GM21737 (cell line): Measurements from ENCODE around the gene XXYLT1.

Experiments
- ATAC-seq: cut with Tn5 transposase; IDR thresholded peaks from one replicate; pipeline ENCODE4 v1.9.1; 2021; ENCODE audit warnings: mild to moderate bottlenecking, moderate library complexity; ENCODE audit not compliant: unreplicated experiment

The XXYLT1 gene

DNA sequence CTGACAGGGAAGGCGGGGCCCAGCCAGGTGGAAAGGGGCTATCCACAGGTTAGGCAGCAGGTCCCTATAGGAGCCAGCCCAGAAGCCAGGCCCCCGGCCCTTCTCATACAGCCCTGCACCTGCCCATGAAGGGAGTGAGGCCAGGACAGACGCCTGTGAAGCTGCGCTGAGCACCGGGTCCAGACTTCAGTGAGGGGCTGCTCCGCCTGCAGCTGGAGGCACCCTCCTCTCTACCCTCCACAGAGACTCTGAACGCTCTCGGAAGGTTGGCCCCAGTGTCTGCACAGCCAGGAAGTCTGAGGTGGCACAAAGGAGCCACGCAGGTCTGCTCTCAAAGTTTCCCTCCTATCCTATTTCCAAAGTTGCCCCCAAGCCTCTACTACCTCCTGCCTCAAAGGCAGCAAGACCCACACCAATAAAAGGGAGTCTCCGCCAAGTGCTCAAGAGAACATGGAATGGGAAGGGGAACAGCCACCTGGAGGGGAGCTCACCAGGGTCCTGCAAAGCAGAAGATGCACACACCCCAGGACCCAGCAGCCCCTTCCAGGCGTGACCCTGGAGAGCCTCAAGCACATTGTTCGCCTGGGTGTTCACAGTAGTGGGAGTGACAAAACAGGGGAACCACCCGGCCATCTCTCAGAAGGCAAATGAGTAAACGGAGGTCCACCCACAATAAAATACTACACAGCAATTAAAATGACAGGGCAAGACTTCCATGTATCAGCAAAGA, 19.5 kb downstream of the XXYLT1 start:
- ATAC-seq, result no peak

DNA sequence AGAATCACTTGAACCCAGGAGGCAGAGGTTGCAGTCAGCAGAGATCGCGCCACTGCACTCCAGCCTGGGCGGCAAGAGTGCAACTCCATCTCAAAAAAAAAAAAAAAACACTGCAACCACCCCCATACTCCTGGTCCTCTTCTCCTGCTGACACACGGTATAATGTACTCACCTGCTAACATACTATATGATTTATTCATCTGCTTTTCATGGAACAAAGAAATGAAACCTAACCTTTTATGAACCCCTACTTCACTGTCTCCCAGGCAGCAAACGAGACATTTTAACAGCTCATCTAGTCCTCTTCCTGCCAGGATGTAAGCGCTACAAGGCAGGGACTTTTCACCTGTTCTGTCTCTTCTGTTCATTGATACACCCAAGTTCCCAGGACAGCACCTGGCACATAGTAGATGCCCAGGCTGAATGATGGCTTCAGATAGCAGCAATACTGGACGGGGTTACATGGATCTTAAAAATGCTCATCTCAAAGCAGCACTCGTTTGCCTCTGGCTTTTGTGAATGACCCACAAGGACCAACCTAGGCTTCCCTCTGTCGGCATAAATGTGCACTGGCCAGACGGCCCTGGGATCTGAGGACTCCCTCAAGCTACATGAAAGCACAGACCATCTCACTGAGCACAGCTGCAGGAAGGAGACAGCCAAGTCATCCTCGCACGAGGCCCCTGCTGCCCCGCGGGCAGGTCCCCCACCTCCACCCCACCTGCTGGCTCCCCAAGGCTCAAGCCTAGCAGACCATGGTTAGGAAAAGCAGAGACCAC, 20.3 kb downstream of the XXYLT1 start:
- ATAC-seq, result no peak

DNA sequence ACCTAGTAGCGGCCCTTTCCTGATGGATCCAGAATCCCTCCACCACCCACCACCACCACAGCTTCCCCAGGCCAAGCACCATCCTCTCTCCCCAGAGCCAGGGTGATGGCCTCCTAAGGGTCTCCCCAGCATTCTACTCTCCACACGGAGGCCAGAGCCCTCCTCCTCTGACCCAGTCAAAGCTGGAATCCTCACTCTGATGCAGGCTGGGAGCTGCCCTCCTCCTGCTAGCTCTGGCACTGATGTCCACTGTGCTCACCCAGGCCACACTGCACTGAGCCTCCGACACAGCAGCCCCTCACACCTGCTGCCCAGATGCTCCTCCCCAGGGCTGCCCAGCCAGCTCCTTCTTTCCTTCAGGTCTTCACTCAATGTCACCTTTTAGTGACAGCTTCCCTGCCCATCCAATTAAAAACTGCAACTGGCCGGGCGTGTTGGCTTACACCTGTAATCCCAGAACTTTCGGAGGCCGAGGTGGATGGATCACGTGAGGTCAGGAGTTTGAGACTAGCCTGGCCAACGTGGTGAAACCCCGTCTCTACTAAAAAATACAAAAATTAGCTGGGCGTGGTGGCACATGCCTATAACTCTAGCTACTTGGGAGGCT, 21.0 kb downstream of the XXYLT1 start:
- ATAC-seq, result no peak

DNA sequence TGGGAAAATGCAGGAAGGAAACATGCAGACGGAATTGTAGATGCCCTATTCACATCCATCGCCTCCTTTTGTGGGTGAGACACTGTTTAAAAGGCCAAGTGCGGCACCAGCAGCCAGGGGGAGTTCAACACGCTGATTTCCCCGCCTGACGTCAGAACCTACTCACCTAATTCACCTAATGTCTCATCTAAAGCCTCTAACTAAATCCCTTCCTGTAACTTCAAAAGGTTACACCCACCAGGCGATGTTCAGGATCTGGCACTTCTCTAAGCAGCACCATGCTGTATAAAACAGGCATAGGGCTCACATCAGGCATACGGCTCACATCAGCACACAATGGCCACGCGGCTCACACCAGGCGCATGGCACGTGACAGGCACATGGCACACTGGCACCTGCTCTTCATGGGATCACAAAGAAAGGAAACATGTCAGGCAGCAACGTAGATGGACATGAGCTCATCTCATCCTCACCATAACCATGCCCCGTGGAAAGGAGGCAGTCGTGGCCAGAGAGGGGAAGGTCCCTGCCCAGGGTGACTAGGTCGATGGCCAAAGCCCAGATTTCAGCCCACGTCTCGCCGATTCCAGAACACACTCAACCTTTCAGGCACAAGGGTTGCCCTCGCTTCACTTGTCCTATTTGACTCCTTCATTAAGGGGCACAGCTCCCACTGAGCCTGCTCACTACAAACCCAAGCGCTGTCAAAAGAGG, 21.7 kb downstream of the XXYLT1 start:
- no peak for ATAC-seq

DNA sequence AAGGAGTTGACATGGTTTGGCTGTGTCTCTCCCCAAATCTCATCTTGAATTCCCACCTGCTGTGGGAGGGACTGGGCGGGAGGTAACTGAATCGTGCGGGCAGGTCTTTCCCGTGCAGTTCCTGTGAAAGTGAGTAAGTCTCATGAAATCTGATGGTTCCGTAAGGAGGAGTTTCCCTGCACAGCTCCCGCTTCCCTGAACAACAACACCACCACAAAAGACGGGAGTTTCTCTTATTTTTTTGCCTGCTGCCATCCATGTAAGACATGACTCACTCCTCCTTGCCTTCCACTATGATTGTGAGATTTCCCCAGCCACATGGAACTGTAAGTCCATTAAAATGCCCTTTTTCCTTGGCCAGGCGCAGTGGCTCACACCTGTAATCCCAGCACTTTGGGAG, 22.7 kb downstream of the XXYLT1 start:
- ATAC-seq, result no peak

DNA sequence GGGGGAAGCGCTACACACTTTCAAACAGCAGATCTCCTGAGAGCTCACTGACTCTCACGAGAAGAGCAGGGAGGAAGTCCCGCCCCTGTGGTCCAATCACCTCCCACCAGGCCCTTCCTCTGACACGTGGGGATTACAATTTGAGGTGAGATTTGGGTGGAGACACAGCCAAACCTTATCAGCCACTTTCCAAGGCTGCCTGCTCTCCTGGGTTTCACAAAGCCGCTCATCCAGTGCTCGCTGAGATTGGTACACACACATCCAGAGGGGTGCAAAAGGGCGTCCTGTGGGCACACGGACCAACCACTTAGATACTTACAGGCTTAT, 23.1 kb downstream of the XXYLT1 start:
- ATAC-seq, result no peak

DNA sequence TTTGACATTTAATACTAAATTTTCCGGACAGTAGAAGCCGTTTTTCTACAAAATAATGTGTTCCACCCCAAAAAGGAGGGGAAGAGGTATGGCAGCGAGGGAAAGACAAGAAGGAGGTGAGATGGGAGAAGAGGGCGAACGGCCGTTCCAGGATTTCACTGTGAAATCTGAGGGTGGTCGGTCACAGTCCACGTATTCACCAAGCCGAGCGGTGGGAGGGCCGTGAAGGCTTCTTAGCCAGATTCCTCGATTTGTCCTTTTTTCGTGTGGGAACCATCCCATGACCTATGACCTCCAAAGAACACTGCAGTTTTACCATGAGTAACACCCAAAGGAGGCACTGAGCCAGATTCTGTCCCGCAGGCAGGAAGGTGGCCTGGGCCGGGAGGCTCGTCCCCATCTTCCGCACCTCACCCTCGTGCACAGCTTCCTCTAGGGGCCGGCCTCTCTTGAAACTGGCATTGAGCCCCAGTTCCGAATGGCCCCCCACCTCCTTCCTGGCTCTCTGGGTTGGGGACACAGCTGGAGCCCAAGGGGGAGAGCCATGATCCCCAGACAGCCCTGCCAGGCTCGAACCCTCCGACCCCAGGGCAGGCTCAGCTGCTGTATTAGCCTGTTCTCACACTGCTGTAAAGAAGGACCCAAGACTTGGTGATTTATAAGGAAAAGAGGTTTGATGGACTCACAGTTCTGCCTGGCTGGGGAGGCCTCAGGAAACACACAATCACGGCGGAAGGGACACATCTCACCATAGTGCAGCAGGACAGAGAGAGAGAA, 23.7 kb downstream of the XXYLT1 start:
- ATAC-seq, result no peak

DNA sequence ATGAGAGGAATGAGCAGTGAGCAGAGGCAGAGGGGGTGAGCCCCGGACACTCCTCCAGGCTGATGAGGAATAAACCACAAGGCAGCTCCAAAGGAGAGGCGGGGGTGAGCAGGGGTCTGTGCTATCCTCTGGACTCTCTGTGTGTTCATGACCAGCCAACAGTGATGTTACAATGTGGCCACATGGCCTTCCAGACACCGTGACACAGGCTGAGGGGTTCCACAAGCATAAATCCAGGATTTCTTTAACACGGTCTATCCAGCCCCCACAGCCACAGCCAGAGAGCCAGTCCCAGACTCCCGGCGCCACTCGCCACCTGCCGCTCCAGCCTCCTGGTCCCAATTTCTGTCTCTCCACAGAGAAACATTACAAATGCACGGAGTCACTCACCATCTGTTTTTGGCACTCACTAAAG, 24.4 kb downstream of the XXYLT1 start:
- no peak for ATAC-seq

DNA sequence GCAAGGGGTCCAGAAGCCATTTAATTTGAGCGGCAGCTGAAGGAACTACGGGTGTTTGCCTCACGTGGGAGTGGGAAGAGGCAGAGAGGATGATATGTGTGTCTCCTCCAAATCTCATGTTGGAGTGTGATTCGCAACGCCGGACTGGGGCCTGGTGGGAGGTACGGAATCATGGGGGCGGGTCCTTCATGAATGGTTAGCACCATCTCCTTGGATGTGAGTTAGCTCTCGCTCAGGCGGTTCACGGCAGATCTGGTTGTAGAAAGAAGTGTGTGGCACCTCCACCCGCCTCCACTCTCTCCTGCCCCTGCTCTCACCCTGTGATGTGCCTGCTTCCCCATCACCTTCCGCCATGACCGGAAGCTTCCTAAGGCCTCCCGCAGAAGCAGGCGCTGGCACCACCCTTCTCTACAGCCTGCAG, 25.4 kb downstream of the XXYLT1 start:
- ATAC-seq, result no peak

DNA sequence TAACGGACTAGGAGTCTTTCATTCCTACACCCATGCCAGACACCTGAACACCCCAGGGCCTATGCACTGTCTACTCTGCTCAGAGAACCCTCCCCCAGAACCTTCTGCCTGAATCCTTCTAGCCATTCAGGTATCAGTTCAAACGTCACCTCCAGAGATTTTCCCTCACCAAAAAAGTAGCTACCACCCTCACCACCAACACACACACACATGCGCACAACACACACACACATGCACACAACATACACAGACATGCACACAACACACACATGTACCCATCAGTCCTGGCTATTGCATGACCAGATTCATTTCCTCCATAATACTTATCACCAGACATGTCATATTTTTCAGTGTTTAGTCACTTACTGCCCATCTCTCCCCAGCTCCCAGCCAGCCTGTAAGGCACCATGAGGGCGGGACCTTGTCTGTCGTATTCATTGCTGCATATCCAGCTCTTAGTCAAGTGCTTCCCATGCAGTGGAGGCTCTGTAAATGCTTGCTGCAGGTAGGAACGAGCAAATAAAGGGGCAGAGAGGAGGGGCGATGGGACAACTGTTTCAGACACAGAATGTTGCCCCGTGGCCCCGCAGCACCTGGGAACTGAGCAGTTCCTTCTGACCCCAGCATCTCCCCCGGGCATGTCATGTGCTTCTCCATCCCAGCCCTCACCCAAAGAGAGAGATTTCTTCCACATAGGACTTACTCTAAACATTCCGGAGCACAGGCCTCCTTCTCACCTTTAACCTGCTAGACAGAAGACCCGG, 29.2 kb downstream of the XXYLT1 start:
- no peak for ATAC-seq

DNA sequence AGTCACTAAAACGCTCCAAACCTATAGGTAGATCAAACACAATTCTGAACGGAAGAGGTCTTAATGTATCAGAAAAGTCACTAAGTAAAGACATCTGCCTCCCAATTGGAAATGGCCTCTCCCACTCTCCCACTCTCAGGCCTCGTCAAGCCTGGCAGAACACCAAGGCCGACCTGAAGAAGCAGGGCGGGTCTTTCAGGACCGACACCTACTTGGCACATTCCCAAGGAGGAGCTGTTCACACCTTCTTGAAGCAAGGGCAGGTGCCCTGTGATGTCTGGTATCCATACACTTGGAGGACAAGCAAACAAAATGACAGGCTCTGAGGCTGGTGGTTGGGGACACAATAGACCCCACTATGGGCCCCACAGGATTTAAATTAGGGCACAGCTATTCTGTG, 30.0 kb downstream of the XXYLT1 start:
- ATAC-seq, result no peak

DNA sequence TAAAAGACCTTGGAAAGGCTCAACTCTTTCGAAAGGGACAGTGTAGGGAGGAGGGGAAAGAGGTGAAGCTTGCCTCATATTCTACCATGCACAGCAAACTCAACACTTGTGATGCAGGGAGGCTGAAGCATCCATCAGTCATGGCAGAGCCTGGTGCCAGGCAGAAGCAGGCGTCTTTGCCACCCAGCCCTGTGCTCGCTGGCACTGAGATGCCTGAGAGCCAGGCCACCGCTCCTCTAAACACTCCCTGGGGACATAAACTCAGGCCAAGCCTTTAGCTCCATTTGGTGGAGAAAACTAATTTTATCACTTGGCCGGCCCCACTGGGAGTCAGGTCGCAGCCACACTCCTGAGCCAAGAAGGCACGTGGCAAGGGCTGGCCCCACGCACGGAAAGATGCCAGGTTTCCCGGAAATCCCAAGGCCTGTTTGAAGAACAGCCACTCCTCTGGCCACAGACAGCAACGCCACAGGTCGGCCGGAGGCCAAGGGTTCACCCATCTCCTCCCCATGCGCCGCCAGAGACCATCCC, 30.7 kb downstream of the XXYLT1 start:
- no peak for ATAC-seq

DNA sequence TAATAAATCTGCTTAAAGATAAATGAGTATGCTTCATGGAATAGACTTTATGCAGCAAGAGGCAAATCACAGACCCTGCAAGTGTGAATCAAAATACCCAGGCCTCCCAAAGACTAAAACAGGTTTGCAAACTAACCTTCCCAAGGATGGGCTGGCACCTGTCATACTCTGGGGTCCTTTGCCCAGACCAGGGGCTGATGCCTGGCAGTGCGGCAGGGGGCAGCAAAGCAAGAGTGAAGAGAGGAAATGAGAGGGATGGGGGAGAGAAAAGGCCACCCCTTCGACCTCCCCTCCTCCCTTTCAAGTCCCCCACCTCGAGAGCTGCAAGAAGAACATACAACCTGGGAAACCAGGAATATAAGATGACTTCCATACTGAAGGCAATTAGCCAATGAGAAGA, 31.8 kb downstream of the XXYLT1 start:
- ATAC-seq, result no peak

DNA sequence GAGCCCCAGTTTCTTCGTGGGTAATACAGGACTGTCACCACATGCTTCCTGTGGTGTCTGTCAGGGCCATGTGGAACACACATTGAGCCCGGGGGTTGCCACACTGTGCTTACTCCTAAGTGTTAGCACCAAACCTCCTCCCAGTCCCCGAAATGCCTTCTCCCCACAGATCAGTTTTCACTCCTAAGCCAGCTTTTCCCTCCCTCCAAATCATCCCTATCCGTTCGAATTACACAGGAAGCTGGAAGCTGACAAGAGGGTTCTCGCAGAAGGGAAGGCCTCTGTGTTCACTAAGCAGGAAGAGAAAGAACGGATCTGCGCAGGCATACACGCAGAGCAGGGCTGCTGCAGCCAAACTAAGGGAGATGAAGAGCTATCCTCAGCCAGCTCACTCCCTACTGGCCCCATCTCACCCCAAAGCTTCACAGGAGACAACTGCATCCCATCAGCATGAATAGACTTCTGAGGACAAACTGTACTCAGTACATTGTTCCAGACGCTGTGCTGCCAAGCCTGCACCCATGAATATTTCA, 32.3 kb downstream of the XXYLT1 start:
- no peak for ATAC-seq

DNA sequence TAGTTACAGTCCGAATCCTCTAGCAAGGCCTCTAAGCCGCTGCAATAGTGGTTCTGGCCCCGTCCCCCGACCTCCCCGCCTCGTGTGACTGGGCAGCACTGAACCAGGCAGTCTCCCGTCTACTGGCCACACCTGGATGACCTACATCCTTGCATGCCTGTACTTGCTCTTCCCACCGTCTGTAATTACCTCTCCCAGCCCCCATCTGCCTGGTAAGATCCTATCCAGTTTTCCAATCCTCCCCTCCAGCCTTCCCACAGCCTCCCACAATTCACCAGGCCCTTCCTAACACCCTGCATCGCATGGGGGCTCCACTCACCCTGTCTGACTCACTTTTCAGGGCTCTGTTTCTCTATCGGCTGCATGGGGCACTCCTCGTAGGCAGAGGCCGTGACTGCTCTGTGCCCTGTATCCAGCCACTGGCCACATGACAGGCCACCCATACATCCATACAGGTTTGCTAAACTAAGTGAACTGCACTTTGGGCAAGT, 32.8 kb downstream of the XXYLT1 start:
- no peak for ATAC-seq

DNA sequence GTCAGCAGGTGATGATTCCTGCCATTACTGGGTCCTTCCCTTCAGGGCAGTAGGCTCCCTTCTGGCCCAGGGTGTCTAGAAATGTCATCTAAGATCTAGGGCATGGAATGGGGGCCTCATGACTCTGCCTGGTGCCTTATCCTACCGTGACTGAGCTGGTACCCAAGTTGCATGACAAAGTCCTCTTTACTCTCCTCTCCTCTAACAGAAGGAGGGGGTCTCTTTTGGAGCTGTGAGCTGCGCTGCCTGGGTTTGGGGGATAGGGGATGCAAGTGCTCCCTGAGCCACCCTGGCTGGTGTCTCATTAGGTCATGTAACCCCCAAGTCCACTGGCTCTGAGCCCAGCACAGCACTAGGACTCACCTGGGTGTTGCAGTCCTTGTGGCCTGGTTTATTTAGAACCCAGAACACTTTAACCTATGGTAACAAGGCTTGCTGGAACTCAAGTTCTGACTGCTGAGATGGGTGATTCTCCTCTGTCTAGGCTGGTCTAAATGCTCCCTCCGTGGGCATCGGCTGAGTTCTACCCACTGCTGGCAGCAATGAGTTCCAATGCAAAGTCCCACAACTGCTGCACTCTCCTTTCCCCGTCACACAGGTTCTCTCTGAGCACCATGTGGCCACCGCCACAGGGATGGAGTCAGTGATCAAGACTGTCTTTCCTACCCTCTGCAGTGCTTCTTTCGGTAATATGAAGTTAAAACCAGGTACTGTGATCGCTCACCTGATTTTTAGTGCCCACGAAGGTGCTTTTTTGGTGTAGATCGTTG, 34.0 kb downstream of the XXYLT1 start:
- no peak for ATAC-seq

DNA sequence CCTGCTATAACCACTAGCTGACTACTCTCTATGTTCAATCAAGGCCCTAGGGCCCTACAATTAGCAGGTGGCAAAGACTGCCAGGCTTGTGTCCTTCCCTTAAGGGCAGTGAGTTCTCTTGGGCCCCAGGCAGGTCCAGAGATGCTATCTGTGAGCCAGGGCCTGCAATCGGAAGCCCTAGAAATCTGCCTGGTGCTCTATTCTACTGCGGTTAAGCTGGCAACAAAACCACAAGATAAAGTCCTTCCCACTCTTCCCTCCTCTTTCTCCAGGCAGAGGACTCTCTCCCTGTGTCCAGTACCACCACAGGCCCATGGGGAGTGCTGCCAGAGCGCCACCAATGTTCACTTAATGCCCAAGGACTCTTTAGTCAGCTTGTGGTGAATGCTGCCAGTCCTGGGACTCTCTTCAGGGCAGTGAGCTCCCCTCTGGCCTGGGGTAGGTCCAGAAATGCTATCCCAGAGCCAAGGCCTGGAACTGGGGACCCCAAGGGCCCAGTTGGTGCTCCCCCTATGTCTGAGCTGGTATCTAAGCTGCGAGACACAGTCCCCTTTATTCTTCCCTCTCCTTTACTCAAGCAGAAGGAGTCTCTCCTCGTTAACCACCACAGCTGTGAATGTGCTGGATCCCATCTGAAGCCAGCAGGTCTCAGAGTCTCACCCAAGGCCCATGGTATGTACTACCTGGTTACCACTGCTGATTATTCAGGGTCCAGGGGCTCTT, 34.7 kb downstream of the XXYLT1 start:
- no peak for ATAC-seq

DNA sequence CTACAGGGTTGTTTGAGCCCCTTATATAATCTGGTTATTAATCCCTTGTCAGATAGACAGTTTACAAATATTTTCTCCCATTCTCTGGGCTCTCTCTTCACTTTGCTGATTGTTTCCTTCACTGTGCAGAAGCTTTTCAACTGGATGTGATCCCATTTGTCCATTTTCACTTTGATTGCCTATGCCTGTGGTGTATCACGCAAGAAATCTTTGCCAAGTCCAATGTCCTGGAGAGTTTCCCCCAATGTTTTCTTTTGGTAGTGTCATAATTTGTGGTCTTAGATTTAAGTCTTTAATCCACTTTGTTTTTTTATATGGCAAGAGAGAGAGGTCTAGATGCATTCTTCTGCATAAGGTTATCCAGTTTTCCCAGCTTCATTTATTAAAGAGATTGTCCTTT, 40.7 kb downstream of the XXYLT1 start:
- ATAC-seq, result no peak
